Neural cell (in vitro differentiated cells): ENCODE measurements around the gene SORCS1.

Experiments used
- EP300 ChIP-seq: fragments of 450-650 bp; conservative IDR thresholded peaks from 2 replicates; pipeline ENCODE4 v1.6.1; 2014; ENCODE audit warnings: antibody characterized with exemption, mild to moderate bottlenecking, moderate library complexity; ENCODE audit not compliant: poor library complexity, severe bottlenecking
- EZH2 ChIP-seq: fragments of 200-600, 300-800 bp; shearing (Covaris generic), sonication (generic); IDR thresholded peaks from 2 replicates; pipeline ENCODE4 v1.6.1; 2014; ENCODE audit warnings: antibody characterized with exemption, low read length, borderline replicate concordance, mild to moderate bottlenecking; ENCODE audit not compliant: insufficient read depth, poor library complexity, severe bottlenecking
- POLR2AphosphoS5 ChIP-seq: IDR thresholded peaks from 2 replicates; pipeline ENCODE4 v1.6.1; 2012
- RAD21 ChIP-seq: fragments of 450-650 bp; conservative IDR thresholded peaks from 2 replicates; pipeline ENCODE4 v1.6.1; 2014; ENCODE audit warnings: antibody characterized with exemption, mild to moderate bottlenecking, moderate library complexity
- SMC3 ChIP-seq: fragments of 450-650 bp; conservative IDR thresholded peaks from 2 replicates; pipeline ENCODE4 v1.6.1; 2014; ENCODE audit warnings: antibody characterized with exemption, mild to moderate bottlenecking, moderate library complexity; ENCODE audit not compliant: poor library complexity
- TAF1 ChIP-seq: IDR thresholded peaks from 2 replicates; pipeline ENCODE4 v1.6.1; 2012; ENCODE audit warnings: low read depth
- TF ChIP-seq, protein P1 (sequence below): fragments of 450-650 bp; IDR thresholded peaks from 2 replicates; pipeline ENCODE4 v1.5.1; 2014; ENCODE audit warnings: antibody characterized with exemption, mild to moderate bottlenecking, moderate library complexity; ENCODE audit not compliant: poor library complexity, severe bottlenecking
- TF ChIP-seq, protein P2 (sequence below): IDR thresholded peaks from 2 replicates; pipeline ENCODE4 v1.6.1; 2012; ENCODE audit warnings: borderline replicate concordance

DNA sequence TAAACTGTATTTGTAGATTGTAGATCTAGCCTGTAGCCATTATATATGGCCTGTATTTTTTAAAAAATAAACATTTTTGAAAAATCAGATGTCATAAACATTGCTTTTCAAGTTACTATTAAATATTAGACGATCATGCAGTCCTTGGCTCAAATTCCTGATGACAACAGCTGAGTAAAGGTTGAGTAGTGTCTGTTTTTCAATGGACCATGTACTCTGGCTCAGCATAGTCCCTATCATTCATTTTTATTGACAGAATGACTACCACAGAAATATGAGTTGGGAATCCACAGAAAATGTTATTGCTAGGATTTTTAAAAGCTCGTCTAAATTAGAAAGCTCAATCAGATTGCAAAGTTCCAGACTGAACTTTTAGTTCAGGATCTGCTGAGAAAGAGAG lies 145.4 kb downstream of the SORCS1 start:
- TF ChIP-seq EZH2 (no peak), RAD21 (no peak), EP300 (no peak), SMC3 (no peak), POLR2AphosphoS5 (no peak), TAF1 (no peak)
- TF ChIP-seq, protein P1, sequence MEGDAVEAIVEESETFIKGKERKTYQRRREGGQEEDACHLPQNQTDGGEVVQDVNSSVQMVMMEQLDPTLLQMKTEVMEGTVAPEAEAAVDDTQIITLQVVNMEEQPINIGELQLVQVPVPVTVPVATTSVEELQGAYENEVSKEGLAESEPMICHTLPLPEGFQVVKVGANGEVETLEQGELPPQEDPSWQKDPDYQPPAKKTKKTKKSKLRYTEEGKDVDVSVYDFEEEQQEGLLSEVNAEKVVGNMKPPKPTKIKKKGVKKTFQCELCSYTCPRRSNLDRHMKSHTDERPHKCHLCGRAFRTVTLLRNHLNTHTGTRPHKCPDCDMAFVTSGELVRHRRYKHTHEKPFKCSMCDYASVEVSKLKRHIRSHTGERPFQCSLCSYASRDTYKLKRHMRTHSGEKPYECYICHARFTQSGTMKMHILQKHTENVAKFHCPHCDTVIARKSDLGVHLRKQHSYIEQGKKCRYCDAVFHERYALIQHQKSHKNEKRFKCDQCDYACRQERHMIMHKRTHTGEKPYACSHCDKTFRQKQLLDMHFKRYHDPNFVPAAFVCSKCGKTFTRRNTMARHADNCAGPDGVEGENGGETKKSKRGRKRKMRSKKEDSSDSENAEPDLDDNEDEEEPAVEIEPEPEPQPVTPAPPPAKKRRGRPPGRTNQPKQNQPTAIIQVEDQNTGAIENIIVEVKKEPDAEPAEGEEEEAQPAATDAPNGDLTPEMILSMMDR = no peak
- TF ChIP-seq, protein P2, sequence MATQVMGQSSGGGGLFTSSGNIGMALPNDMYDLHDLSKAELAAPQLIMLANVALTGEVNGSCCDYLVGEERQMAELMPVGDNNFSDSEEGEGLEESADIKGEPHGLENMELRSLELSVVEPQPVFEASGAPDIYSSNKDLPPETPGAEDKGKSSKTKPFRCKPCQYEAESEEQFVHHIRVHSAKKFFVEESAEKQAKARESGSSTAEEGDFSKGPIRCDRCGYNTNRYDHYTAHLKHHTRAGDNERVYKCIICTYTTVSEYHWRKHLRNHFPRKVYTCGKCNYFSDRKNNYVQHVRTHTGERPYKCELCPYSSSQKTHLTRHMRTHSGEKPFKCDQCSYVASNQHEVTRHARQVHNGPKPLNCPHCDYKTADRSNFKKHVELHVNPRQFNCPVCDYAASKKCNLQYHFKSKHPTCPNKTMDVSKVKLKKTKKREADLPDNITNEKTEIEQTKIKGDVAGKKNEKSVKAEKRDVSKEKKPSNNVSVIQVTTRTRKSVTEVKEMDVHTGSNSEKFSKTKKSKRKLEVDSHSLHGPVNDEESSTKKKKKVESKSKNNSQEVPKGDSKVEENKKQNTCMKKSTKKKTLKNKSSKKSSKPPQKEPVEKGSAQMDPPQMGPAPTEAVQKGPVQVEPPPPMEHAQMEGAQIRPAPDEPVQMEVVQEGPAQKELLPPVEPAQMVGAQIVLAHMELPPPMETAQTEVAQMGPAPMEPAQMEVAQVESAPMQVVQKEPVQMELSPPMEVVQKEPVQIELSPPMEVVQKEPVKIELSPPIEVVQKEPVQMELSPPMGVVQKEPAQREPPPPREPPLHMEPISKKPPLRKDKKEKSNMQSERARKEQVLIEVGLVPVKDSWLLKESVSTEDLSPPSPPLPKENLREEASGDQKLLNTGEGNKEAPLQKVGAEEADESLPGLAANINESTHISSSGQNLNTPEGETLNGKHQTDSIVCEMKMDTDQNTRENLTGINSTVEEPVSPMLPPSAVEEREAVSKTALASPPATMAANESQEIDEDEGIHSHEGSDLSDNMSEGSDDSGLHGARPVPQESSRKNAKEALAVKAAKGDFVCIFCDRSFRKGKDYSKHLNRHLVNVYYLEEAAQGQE = no peak
